Naive thymus-derived CD8-positive, alpha-beta T cell (primary cell): ENCODE measurements around the gene MTG2. TPM values are rescaled to one million over a fixed set of nuclear protein-coding genes. Genes with fewer than 3 reads are reported as not detected.

Experiments used
- ATAC-seq, 2 donors: fragments of 150-1000 bp; cut with Tn5 transposase in 1 of 2; sonication (Bioruptor Pico), chemical (Tn5 transposase) in 1 of 2; 1 replicate in 1 of 2; 2 replicates in 1 of 2; pipeline ENCODE4 v1.10.0; 2021; ENCODE audit warnings: mild to moderate bottlenecking in 2 of 2, moderate library complexity in 2 of 2
- POLR2A ChIA-PET: fragments of 350-600 bp; sonication (Branson Sonifier 250); formaldehyde crosslinking; loops from one replicate; lab custom pipeline; 2021; ENCODE audit warnings: antibody characterized with exemption; lab: Charles Lee
- DNase-seq, 10 donors: peaks; one replicate each; pipeline versions ENCODE4 v3.0.0 to v3.0.0-alpha.2; 2020 to 2022
- H3K27ac Mint-ChIP-seq, 10 donors: one replicate each; pipeline ENCODE4 v1.8.0; 2020 to 2022; ENCODE audit warnings: mild to moderate bottlenecking in 10 of 10, mixed read lengths in 10 of 10, moderate library complexity in 4 of 10, inconsistent platforms in 1 of 10
- H3K27me3 Mint-ChIP-seq, 5 donors: one replicate each; pipeline ENCODE4 v1.8.0; 2021 to 2022; ENCODE audit warnings: mixed read lengths in 5 of 5
- H3K36me3 Mint-ChIP-seq, 3 donors: one replicate each; pipeline ENCODE4 v1.8.0; 2020 to 2022; ENCODE audit warnings: mixed read lengths in 3 of 3, mild to moderate bottlenecking in 2 of 3, inconsistent platforms in 1 of 3
- H3K4me1 Mint-ChIP-seq, 4 donors: one replicate each; pipeline ENCODE4 v1.8.0; 2021 to 2022; ENCODE audit warnings: mixed read lengths in 4 of 4
- H3K4me3 Mint-ChIP-seq, 10 donors: one replicate each; pipeline ENCODE4 v1.8.0; 2020 to 2022; ENCODE audit warnings: mild to moderate bottlenecking in 10 of 10, mixed read lengths in 10 of 10, moderate library complexity in 6 of 10, inconsistent platforms in 1 of 10
- H3K9me3 Mint-ChIP-seq, 9 donors: one replicate each; pipeline ENCODE4 v1.8.0; 2020 to 2022; ENCODE audit warnings: mixed read lengths in 9 of 9, mild to moderate bottlenecking in 3 of 9, inconsistent platforms in 1 of 9, moderate library complexity in 1 of 9
- polyA plus RNA-seq, 3 donors: library from polyadenylated mRNA; unstranded; fragments of 300-500 nt; fragmentation: Illumina TruSeq; gene quantifications; one replicate each; pipeline ENCODE4 v1.2.3, GENCODE V29; 2021
- total RNA-seq, 8 experiments: library from RNA in 2 of 8; stranded (reverse) in 2 of 8; gene quantifications; one replicate each; pipeline ENCODE4 v1.2.3 and lab custom pipeline; 2021 to 2026

The MTG2 gene
- total and polyA plus RNA-seq, 5 experiments from 2014 or later, result 21.8 to 45.1 (median 28.5) TPM

DNA sequence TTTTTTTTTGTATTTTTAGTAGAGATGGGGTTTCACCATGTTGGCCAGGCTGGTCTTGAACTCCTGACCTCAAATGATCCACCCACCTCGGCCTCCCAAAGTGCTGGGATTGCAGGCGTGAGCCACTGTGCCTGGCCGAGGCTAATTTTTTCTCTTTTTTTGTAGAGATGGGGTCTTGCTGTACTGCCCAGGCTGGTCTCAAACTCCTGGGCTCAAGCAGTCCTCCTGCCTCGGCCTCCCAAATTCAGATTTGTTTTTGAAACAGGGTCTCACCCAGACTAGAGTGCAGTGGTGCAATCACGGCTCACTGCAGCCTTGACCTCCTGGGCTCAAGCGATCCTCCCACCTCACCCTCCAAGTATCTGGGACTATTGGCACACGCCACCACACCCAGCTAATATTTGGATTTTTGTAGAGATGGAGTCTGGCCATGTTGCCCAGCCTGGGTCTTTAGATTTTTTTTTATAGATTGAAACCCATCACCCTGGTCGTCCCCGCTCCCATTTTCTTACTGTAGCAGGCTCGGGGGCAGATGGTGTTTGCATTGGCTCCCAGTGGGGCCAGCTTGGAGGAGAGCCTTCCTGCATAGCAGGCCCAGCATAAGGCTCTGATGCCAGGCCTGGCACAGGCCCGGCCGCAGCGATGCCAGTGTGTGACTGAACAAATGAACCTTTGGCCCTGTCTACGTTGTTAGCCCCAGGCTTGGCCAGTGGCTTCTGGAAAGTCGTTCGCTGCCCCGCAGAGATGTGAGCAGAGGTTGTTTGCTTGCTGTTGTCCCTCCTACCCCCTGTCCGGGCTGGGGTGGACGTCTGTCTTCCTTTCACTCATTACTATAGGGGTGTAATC, 4.3 kb upstream of the MTG2 start:
- Mint-ChIP-seq H3K27me3 (peaks cover 0 to 2% (median 0%) of the 10 kb centered on the region in 5 donors), H3K4me1 (peaks cover 0 to 14% (median 12%) of the 10 kb centered on the region in 4 donors), H3K4me3 (no peak overlapping the region), H3K36me3 (peaks cover 0 to 14% (median 5%) of the 10 kb centered on the region in 3 donors), H3K27ac (no peak overlapping the region), H3K9me3 (no peaks in the 10 kb centered on the region)
- POLR2A ChIA-PET, result no interaction called here
- no peak for DNase-seq
- no peak for ATAC-seq

DNA sequence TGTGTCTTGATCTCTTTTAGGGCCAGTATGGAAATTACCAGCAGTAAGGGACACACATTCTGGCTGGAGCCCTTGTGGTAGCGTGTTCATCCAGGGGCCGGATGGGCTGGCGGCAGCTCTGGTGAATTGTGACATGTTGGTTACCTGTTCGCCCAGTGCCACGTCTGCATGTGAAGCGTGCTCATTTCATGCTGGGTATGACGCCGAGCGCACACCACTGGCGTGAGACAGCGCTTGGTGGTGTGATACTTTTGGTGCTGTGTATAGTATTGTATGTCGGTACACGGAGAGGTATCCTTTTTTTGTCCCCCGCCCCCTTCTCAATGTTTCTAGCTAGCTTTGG, 3.7 kb upstream of the MTG2 start:
- Mint-ChIP-seq H3K9me3 (no peaks in the 10 kb centered on the region), H3K27ac (no peak overlapping the region), H3K4me1 (peaks cover 0 to 20% (median 16%) of the 10 kb centered on the region in 4 donors), H3K36me3 (peaks cover 0 to 11% (median 3%) of the 10 kb centered on the region in 3 donors), H3K27me3 (peaks cover 0 to 2% (median 0%) of the 10 kb centered on the region in 5 donors), H3K4me3 (no peak overlapping the region)
- POLR2A ChIA-PET, result no interaction called here
- ATAC-seq (no peak), DNase-seq (no peak)

- H3K4me1 Mint-ChIP-seq, result peaks cover 3 to 40% (median 35%) of the 10 kb centered on the region in 4 donors
- POLR2A ChIA-PET, result interaction anchor here (2.2 kb wide), 1 partner anchor 116 kb away, joined by 9 read pairs; the partner anchor contains the start of gene TAF4
- H3K4me3 Mint-ChIP-seq, result peak overlapping the region; percentile 84 to 96 (median 92)
- DNase-seq, result no peak
- peak overlapping the region; percentile 92 to 98 (median 96) for H3K27ac Mint-ChIP-seq
- ATAC-seq, result no peak
- no peaks in the 10 kb centered on the region for H3K9me3 Mint-ChIP-seq
- peaks cover 0 to 2% (median 0%) of the 10 kb centered on the region in 3 donors for H3K36me3 Mint-ChIP-seq
- peaks cover 0 to 2% (median 0%) of the 10 kb centered on the region in 5 donors for H3K27me3 Mint-ChIP-seq
These were observed 1.0 kb upstream of the MTG2 start for GRCh38 chr20:62181808-62182207.

DNA sequence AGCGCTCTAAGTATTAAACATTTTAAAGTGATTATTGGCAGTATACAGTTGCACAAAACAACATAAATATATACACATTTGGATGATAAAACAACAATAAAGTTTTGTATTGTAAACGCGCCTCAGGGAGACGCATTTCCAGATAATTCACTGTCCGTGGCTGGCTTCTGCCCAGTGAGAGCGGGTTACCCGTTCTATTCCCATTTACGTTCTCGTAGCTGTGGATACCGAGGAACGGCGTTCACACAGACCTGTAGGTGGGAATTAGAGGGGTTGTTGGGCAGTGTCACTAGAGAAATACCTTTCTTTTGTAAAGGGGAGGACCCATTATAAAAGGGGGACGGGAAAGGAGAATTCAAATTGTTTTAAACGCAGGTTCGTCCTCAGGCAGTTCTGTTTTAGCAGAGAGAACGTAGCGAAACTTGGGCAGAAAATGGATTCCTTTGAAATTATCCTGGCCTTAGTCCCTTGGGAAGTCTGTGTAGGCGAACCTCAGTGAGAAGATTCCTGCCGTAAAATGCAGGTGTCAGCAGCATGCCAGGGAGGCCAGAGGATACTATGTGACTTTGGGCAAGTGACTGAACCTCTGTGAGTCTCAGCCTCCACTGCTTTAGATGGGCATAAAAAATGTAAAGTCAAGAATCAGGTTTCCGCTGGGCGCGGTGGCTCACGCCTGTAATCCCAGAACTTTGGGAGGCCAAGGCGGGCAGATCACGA, 756 bp downstream of the MTG2 start:
- no peaks in the 10 kb centered on the region for H3K9me3 Mint-ChIP-seq
- POLR2A ChIA-PET, result interaction anchor here (0.6 to 2.2 kb wide), 5 partner anchors 39 to 153 kb away, joined by 3 to 9 read pairs (median 4); partner anchors contain the start of genes OSBPL2, PSMA7, SS18L1 and TAF4
- peaks cover 0 to 4% (median 0%) of the 10 kb centered on the region in 3 donors for H3K36me3 Mint-ChIP-seq
- peaks cover 0 to 2% (median 0%) of the 10 kb centered on the region in 5 donors for H3K27me3 Mint-ChIP-seq
- peak overlapping the region; percentile 79 to 96 (median 90) for H3K4me3 Mint-ChIP-seq
- DNase-seq, result peak in 1 of 10 donors; percentile 19
- ATAC-seq, result no peak
- H3K4me1 Mint-ChIP-seq, result peaks cover 12 to 49% (median 45%) of the 10 kb centered on the region in 4 donors
- H3K27ac Mint-ChIP-seq, result peak overlapping the region; percentile 90 to 98 (median 95)

GRCh38 chr20:62186096-62186426, 3.2 kb downstream of the MTG2 start:
- H3K4me1 Mint-ChIP-seq, result peaks cover 15 to 56% (median 48%) of the 10 kb centered on the region in 4 donors
- H3K36me3 Mint-ChIP-seq, result peaks cover 0 to 22% (median 7%) of the 10 kb centered on the region in 3 donors
- POLR2A ChIA-PET, result no interaction called here
- H3K27ac Mint-ChIP-seq, result peak overlapping the region in 2 of 10 donors; percentile 0 to 37
- no peak overlapping the region for H3K4me3 Mint-ChIP-seq
- H3K9me3 Mint-ChIP-seq, result no peaks in the 10 kb centered on the region
- no peak for ATAC-seq
- peaks cover 0 to 2% (median 0%) of the 10 kb centered on the region in 5 donors for H3K27me3 Mint-ChIP-seq
- DNase-seq, result no peak

DNA sequence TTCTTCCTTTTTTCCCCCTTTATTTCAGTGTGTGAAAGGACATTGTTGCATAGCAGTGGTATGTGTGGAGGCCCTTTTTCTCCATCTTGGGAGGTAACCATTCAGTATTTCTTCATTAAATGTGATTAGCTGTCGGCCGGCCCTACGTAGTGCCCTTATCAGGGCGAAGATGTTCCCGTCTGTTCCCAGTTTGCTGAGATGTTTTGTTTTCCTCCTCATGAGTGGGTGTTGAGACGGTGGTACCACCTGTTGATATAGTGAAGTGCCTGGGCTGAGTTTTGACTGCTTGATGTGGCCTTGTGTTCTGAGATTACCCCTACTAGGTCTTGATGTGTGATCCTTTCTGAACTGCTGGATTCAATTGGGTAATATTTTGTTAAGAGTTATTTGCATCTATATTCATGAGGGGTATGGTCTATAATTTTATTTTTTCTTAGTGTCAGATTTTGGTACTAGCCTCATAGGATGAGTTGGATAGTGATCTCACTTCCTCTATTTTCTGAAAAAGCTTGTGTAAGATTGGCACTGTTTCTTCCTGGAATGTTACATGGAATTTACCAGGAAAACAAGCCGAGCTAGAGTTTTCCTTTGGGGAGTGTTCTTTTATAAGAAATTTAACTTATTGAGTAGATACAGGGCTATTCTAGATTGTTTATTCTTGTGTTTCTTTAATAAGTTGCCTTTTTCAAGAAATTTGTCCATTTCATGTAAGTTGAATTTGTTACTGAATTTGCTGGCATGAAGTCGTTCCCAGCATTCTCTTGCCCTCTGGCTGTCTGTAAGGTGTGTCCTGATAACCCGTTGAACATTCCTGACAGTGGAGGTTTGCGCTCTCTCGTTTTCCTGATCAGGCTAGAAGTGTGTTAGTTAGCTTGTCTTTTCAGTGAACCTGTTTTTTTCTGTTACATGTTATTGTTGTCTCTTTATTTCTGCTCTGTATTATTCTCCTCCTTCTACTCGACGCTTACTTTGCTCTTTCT, 4.3 kb downstream of the MTG2 start:
- Mint-ChIP-seq H3K36me3 (peaks cover 0 to 22% (median 7%) of the 10 kb centered on the region in 3 donors), H3K9me3 (no peaks in the 10 kb centered on the region), H3K4me3 (peak overlapping the region in 2 of 10 donors; percentile 28 to 58), H3K27me3 (peaks cover 0 to 2% (median 0%) of the 10 kb centered on the region in 5 donors), H3K27ac (peak overlapping the region in 7 of 10 donors; percentile 4 to 85 (median 37)), H3K4me1 (peaks cover 15 to 56% (median 41%) of the 10 kb centered on the region in 4 donors)
- POLR2A ChIA-PET, result interaction anchor here (0.7 kb wide), 1 partner anchor 361 kb away, joined by 3 read pairs; no protein-coding TSS in a partner anchor
- DNase-seq (no peak), ATAC-seq (no peak)

DNA sequence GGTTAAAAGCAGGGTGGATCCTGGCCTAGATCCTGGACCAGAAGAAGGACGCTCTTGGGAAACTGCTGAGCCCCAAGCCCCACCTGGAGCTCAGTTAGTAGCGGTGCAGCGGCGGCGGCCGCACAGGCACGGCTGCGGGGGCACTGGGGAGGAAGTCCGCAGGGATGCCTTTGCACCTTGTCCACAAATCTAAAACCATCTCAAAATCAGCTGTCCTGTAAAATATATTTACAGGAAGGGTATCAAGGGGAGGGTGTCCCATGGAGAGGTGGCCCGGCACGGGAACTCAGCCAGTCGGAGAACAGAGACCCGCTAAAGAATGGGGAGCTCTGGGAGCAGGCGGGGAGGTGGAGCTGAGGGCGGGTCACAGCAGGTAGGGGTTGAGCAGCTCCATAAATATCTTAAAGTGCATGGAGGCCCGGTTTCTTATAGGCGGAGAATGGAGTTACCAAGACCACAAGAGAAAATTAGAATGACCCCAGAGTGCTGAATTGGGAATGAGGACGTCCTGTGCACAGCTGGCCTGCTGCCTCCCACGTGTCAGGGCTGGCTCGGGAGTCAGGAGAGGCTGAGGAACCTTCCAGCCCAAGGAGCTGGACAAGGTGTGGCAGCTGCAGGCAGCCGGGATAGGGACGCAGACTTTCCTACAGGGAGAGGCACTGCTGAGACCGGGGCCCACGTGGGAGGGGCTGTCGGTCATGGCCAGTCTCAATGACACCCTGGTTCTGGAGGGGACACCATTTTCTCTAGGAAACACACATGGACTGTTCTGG, 8.0 kb downstream of the MTG2 start:
- Mint-ChIP-seq H3K4me3 (no peak overlapping the region), H3K9me3 (no peaks in the 10 kb centered on the region), H3K36me3 (peaks cover 0 to 39% (median 10%) of the 10 kb centered on the region in 3 donors), H3K27me3 (no peaks in the 10 kb centered on the region), H3K4me1 (peaks cover 17 to 37% (median 26%) of the 10 kb centered on the region in 4 donors), H3K27ac (peak overlapping the region in 3 of 10 donors; percentile 14 to 71 (median 43))
- POLR2A ChIA-PET, result no interaction called here
- DNase-seq (no peak), ATAC-seq (no peak)

DNA sequence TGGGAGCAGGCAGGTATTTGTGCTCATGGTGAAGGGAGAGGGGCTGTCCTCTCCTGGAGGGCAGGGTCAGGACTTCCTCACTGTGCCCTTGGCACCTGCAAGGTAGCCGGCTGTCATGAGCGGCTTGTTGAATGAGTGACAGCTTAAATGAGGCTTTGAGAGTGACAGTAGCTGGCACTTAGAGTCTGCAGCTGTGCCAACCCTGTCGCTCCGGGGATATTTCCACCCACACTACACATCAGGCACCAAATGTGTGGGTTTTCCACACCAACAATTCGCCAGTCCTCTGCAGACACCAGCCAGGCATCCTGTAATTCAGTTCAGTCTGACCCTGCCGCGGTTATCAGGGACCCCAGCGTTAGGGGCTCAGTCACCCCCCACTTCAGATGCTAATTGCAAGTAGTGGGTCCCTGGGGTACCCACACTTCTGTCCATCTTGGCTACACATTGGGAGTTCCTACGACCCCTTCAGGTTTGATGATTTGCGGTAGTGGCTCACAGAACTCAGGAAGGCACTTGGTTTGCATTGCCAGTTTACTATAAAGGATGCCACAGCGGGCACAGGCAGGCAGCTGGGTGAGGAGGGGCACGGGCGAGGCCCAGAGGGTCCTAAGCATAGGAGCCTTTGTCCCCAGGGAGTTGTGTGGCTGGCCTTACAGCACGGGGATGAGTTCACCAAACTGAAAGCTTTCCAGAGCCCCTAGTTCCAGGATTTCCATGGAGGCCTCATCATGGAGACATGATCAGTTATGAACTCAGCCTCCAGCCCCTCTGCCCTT, 9.1 kb downstream of the MTG2 start:
- Mint-ChIP-seq H3K27me3 (no peaks in the 10 kb centered on the region), H3K9me3 (no peaks in the 10 kb centered on the region), H3K27ac (no peak overlapping the region), H3K36me3 (peaks cover 0 to 44% (median 11%) of the 10 kb centered on the region in 3 donors), H3K4me3 (no peak overlapping the region), H3K4me1 (peaks cover 9 to 29% (median 20%) of the 10 kb centered on the region in 4 donors)
- DNase-seq (no peak), ATAC-seq (no peak)
- POLR2A ChIA-PET, result interaction anchor here (0.9 kb wide), 1 partner anchor 46 kb away, joined by 3 read pairs; the partner anchor contains the start of gene OSBPL2

- Mint-ChIP-seq H3K4me3 (no peak overlapping the region), H3K9me3 (no peaks in the 10 kb centered on the region), H3K27ac (no peak overlapping the region), H3K27me3 (no peaks in the 10 kb centered on the region), H3K36me3 (peaks cover 0 to 44% (median 11%) of the 10 kb centered on the region in 3 donors), H3K4me1 (peaks cover 4 to 23% (median 16%) of the 10 kb centered on the region in 4 donors)
- DNase-seq (no peak), ATAC-seq (no peak)
- POLR2A ChIA-PET, result interaction anchor here (0.9 kb wide), 1 partner anchor 45 kb away, joined by 3 read pairs; the partner anchor contains the start of gene OSBPL2
These were observed 9.8 kb downstream of the MTG2 start for GRCh38 chr20:62192635-62193034.

- Mint-ChIP-seq H3K27ac (peak overlapping the region in 2 of 10 donors; percentile 37 to 52), H3K4me1 (peaks cover 1 to 19% (median 13%) of the 10 kb centered on the region in 4 donors), H3K4me3 (no peak overlapping the region), H3K9me3 (no peaks in the 10 kb centered on the region), H3K36me3 (peaks cover 0 to 48% (median 11%) of the 10 kb centered on the region in 3 donors), H3K27me3 (no peaks in the 10 kb centered on the region)
- DNase-seq (no peak), ATAC-seq (no peak)
- POLR2A ChIA-PET, result interaction anchor here (0.9 kb wide), 1 partner anchor 45 kb away, joined by 3 read pairs; the partner anchor contains the start of gene OSBPL2
These were observed 10.5 kb downstream of the MTG2 start for GRCh38 chr20:62193079-62194025.
